ENCODE data around the gene OR52D1. TPM values are rescaled to one million over a fixed set of nuclear protein-coding genes. Genes with fewer than 3 reads are reported as not detected.

OR52D1 gene
- total and polyA plus RNA-seq, 4 donors = not detected

GRCh38 chr11:5522308-5522707 lies 33.8 kb downstream of the OR52D1 start:
- no peak overlapping the region for H3K4me3 ChIP-seq (ENCODE audit: low read depth in 1 of 3, low read length in 3 of 3)
- H3K9me3 ChIP-seq (ENCODE audit: control insufficient read depth in 4 of 4, low read length in 3 of 4) = no peaks in the 10 kb centered on the region
- no peaks in the 10 kb centered on the region for H3K27me3 ChIP-seq (ENCODE audit: control insufficient read depth in 4 of 4, insufficient read depth in 4 of 4, low read length in 3 of 4)
- no peak for DNase-seq (ENCODE audit: low spot score)
- TF ChIP-seq CTCF (IDR thresholded peaks at IDR 0.05; ENCODE audit: low read depth, low read length, missing input control) (no peak), SP1 (IDR thresholded peaks at IDR 0.05) (no peak), JUND (IDR thresholded peaks at IDR 0.05) (no peak), TAF1 (conservative IDR thresholded peaks at IDR 0.05) (no peak), HNF4G (IDR thresholded peaks at IDR 0.05) (no peak), YY1 (IDR thresholded peaks at IDR 0.05) (no peak), NR2F2 (IDR thresholded peaks at IDR 0.05) (no peak), FOXA2 (IDR thresholded peaks at IDR 0.05) (no peak), RAD21 (IDR thresholded peaks at IDR 0.05) (no peak), EGR1 (IDR thresholded peaks at IDR 0.05; ENCODE audit: low read depth in 2 of 2) (no peak), FOXA1 (IDR thresholded peaks at IDR 0.05) (no peak), ATF3 (IDR thresholded peaks at IDR 0.05) (no peak)
- 95% methylated on average over 2 of the region's 2 CpGs for WGBS
- no peak overlapping the region for H3K27ac ChIP-seq (ENCODE audit: low read depth in 1 of 2, low read length in 2 of 2)
- no peaks in the 10 kb centered on the region for H3K36me3 ChIP-seq (ENCODE audit: control insufficient read depth in 4 of 4, insufficient read depth in 3 of 4, low read depth in 1 of 4, low read length in 3 of 4)
- H3K9ac ChIP-seq (ENCODE audit: low read depth in 1 of 2, low read length in 2 of 2) = no peak overlapping the region
- H3K4me1 ChIP-seq (ENCODE audit: control insufficient read depth in 4 of 4, insufficient read depth in 4 of 4, low read length in 3 of 4) = no peaks in the 10 kb centered on the region

- WGBS = 78% methylated on average over 3 of the region's 3 CpGs
- Histone ChIP-seq H3K27ac (ENCODE audit: low read depth in 1 of 2, low read length in 2 of 2) (no peak overlapping the region), H3K27me3 (ENCODE audit: control insufficient read depth in 4 of 4, insufficient read depth in 4 of 4, low read length in 3 of 4) (no peaks in the 10 kb centered on the region), H3K4me1 (ENCODE audit: control insufficient read depth in 4 of 4, insufficient read depth in 4 of 4, low read length in 3 of 4) (no peaks in the 10 kb centered on the region), H3K36me3 (ENCODE audit: control insufficient read depth in 4 of 4, insufficient read depth in 3 of 4, low read depth in 1 of 4, low read length in 3 of 4) (no peaks in the 10 kb centered on the region), H3K9ac (ENCODE audit: low read depth in 1 of 2, low read length in 2 of 2) (no peak overlapping the region), H3K9me3 (ENCODE audit: control insufficient read depth in 4 of 4, low read length in 3 of 4) (no peaks in the 10 kb centered on the region), H3K4me3 (ENCODE audit: low read depth in 1 of 3, low read length in 3 of 3) (no peak overlapping the region)
- TF ChIP-seq NR2F2 (IDR thresholded peaks at IDR 0.05) (no peak), HNF4G (IDR thresholded peaks at IDR 0.05) (no peak), ATF3 (IDR thresholded peaks at IDR 0.05) (no peak), JUND (IDR thresholded peaks at IDR 0.05) (no peak), FOXA2 (IDR thresholded peaks at IDR 0.05) (no peak), RXRA (IDR thresholded peaks at IDR 0.05) (no peak), RAD21 (IDR thresholded peaks at IDR 0.05) (no peak)
- TF ChIP-seq, protein P1, sequence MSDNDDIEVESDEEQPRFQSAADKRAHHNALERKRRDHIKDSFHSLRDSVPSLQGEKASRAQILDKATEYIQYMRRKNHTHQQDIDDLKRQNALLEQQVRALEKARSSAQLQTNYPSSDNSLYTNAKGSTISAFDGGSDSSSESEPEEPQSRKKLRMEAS (IDR thresholded peaks at IDR 0.05) = no peak
- TF ChIP-seq, protein P2, sequence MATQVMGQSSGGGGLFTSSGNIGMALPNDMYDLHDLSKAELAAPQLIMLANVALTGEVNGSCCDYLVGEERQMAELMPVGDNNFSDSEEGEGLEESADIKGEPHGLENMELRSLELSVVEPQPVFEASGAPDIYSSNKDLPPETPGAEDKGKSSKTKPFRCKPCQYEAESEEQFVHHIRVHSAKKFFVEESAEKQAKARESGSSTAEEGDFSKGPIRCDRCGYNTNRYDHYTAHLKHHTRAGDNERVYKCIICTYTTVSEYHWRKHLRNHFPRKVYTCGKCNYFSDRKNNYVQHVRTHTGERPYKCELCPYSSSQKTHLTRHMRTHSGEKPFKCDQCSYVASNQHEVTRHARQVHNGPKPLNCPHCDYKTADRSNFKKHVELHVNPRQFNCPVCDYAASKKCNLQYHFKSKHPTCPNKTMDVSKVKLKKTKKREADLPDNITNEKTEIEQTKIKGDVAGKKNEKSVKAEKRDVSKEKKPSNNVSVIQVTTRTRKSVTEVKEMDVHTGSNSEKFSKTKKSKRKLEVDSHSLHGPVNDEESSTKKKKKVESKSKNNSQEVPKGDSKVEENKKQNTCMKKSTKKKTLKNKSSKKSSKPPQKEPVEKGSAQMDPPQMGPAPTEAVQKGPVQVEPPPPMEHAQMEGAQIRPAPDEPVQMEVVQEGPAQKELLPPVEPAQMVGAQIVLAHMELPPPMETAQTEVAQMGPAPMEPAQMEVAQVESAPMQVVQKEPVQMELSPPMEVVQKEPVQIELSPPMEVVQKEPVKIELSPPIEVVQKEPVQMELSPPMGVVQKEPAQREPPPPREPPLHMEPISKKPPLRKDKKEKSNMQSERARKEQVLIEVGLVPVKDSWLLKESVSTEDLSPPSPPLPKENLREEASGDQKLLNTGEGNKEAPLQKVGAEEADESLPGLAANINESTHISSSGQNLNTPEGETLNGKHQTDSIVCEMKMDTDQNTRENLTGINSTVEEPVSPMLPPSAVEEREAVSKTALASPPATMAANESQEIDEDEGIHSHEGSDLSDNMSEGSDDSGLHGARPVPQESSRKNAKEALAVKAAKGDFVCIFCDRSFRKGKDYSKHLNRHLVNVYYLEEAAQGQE (IDR thresholded peaks at IDR 0.05) = no peak
- DNase-seq (ENCODE audit: low spot score) = no peak
Measured at GRCh38 chr11:5524756-5525155, 36.3 kb downstream of the OR52D1 start.

Measured in liver (tissue), 9 donors.